SK-MEL-5 (cell line): Measurements from ENCODE around the gene NPIPA1. TPM values are rescaled to one million over a fixed set of nuclear protein-coding genes. Genes with fewer than 3 reads are reported as not detected.
"Not testable (repeated sequence)": the region's sequence is repeated elsewhere in the genome, so short reads cannot be mapped to it uniquely, and the experiment has no call there.

Experiments used
- DNase-seq: peaks from one replicate; pipeline ENCODE4 v3.0.0-alpha.2; 2016; ENCODE audit warnings: low read depth, low spot score
- in situ Hi-C: cut with HindIII; loops from 2 replicates; pipeline ENCODE4 v1.10.0; 2016; ENCODE audit warnings: low sequenced_read_pairs, high pct_unique_total_duplicates, low pct_unique_long_range_greater_than_20kb
- small RNA-seq, 2 experiments: library from RNA; depleted of rRNA; stranded (forward); fragments of <200 nt; gene quantifications; one replicate each; pipeline ENCODE3, GENCODE V24; 2014
- total RNA-seq: library from RNA; depleted of rRNA; stranded (reverse); fragments of >200 nt; shearing (Covaris generic); gene quantifications from 2 replicates; pipeline ENCODE4 v1.2.3, GENCODE V29; 2014; rRNA removed

NPIPA1 gene
- total RNA-seq, 1 experiment from 2014 or later = 26.2 TPM

- in situ Hi-C loops = not testable (repeated sequence)
- DNase-seq = peak; percentile 21
Observed at GRCh38 chr16:14996702-14997101, 59.5 kb downstream of the NPIPA1 start.

GRCh38 chr16:14998300-14998699, 61.1 kb downstream of the NPIPA1 start:
- DNase-seq, in situ Hi-C loops: not testable (repeated sequence)

- in situ Hi-C loops, DNase-seq: not testable (repeated sequence)
Observed at GRCh38 chr16:14999845-15000244, 62.6 kb downstream of the NPIPA1 start.

Small RNAs within 50 kb of the gene (small RNA-seq; reads per million reads assigned to genes)
- gene AC138932.4 = 0 reads per million in 2 experiments
- gene MIR3180-1 = 0 reads per million in 2 experiments
- gene MIR3670-1 = 0 reads per million in 2 experiments
- 0 reads per million in 2 experiments for gene MIR6511A1
- gene MIR6770-1 = 0 reads per million in 2 experiments
- 0 reads per million in 2 experiments for gene RF00019

Other genes starting within 250 kb of the NPIPA1 start
- gene PLA2G10, start 243.1 kb upstream of the NPIPA1 start, total RNA-seq = not detected in 2 replicates
- 0.26 and 1.8 TPM in 2 replicates for gene NPIPA3, start 234.0 kb upstream of the NPIPA1 start, total RNA-seq
- gene NPIPA2, start 194.9 kb upstream of the NPIPA1 start, total RNA-seq = not detected in 2 replicates
- 85.7 and 99.6 TPM in 2 replicates for gene NOMO1, start 103.7 kb upstream of the NPIPA1 start, total RNA-seq
- 127 and 129 TPM in 2 replicates for gene PDXDC1, start 37.6 kb downstream of the NPIPA1 start, total RNA-seq
- 30.7 and 35.2 TPM in 2 replicates for gene NTAN1, start 118.6 kb downstream of the NPIPA1 start, total RNA-seq
- gene RRN3, start 156.8 kb downstream of the NPIPA1 start, total RNA-seq = 52.7 and 52.8 TPM in 2 replicates